Motor neuron (in vitro differentiated cells): ENCODE data around the gene KIF4B. TPM values are rescaled to one million over a fixed set of nuclear protein-coding genes. Genes with fewer than 3 reads are reported as not detected.
"Not testable (repeated sequence)": the region's sequence is repeated elsewhere in the genome, so short reads cannot be mapped to it uniquely, and the experiment has no call there.

Source experiments
- ATAC-seq, 8 experiments: fragments of 200-7000 bp; cut with Tn5 transposase; replicated peaks in 6 of 8; 2 replicates each; pipeline ENCODE4 v1.8.0; 2021; ENCODE audit warnings: mild to moderate bottlenecking in 8 of 8, moderate library complexity in 8 of 8
- H3K27ac ChIP-seq, 2 donors: fragments of 250-450 bp; sonication (Bioruptor Pico); 2 replicates each; pipeline ENCODE4 v1.9.0; 2021; ENCODE audit warnings: antibody characterized with exemption in 2 of 2, mild to moderate bottlenecking in 2 of 2, moderate library complexity in 1 of 2
- H3K4me1 ChIP-seq, 2 donors: fragments of 250-450 bp; sonication (Bioruptor Pico); replicated peaks in 1 of 2; 2 replicates each; pipeline ENCODE4 v1.6.1; 2021; ENCODE audit warnings: antibody characterized with exemption in 2 of 2, mild to moderate bottlenecking in 2 of 2, moderate library complexity in 1 of 2
- H3K4me3 ChIP-seq, 5 donors: fragments of 250-450 bp; sonication (Bioruptor Pico); 2 replicates each; pipeline ENCODE4 v1.9.0; 2021; ENCODE audit warnings: antibody characterized with exemption in 5 of 5, mild to moderate bottlenecking in 5 of 5, moderate library complexity in 4 of 5
- WGBS, 10 experiments: fragments of 450-650 bp; shearing (Covaris generic); methylation state at CpG; one replicate each; pipeline ENCODE4 v1.0.0; 2022; 5-methylcytosine and 5-hydroxymethylcytosine counted together
- in situ Hi-C, 9 experiments: fragments of 400-800 bp; cut with MboI; loops; one replicate each; pipeline ENCODE4 v1.15.0; 2021; ENCODE audit warnings: low sequenced_read_pairs in 9 of 9, low pct_unique_long_range_greater_than_20kb in 2 of 9; ENCODE audit not compliant: unreplicated experiment in 9 of 9
- total RNA-seq, 8 experiments: library from RNA; unstranded; fragments of 300-600 nt; gene quantifications; 2 replicates each; pipeline versions ENCODE4 v1.2.3 to v1.2.4, GENCODE V29; 2022

The KIF4B gene
- total RNA-seq, 8 experiments from 2014 or later, result 0.15 to 1.1 (median 0.29) TPM; not detected in 1

- no peak overlapping the region for H3K4me3 ChIP-seq
- in situ Hi-C loops, result no loop called here
- H3K4me1 ChIP-seq, result peaks cover 0 to 8% of the 10 kb centered on the region in 2 donors
- no peak overlapping the region for H3K27ac ChIP-seq
- no peak for ATAC-seq
- 50 to 100% (median 75%) methylated on average over 1 to 4 of the region's 4 CpGs; no CpG with 5 or more reads in 2 of the 10 experiments for WGBS, 10 experiments
Measured at GRCh38 chr5:154986151-154986550, 27.4 kb upstream of the KIF4B start.

- ATAC-seq, result peak in 2 of 8 experiments; percentile 21 to 56
- in situ Hi-C loops, result no loop called here
- 0 to 71% (median 46%) methylated on average over 1 to 2 of the region's 2 CpGs; no CpG with 5 or more reads in 6 of the 10 experiments for WGBS, 10 experiments
Measured at GRCh38 chr5:154989626-154990025, 23.9 kb upstream of the KIF4B start.

GRCh38 chr5:154993461-154993860, 20.1 kb upstream of the KIF4B start:
- H3K4me1 ChIP-seq, result no peaks in the 10 kb centered on the region
- no peak overlapping the region for H3K4me3 ChIP-seq
- 40 to 71% methylated on average over 1 of the region's 2 CpGs; no CpG with 5 or more reads in 8 of the 10 experiments for WGBS, 10 experiments
- in situ Hi-C loops, result no loop called here
- no peak for ATAC-seq
- no peak overlapping the region for H3K27ac ChIP-seq

More at GRCh38 chr5:154989626-154990025, 23.9 kb upstream of the KIF4B start:
- peaks cover 0 to 4% of the 10 kb centered on the region in 2 donors for H3K4me1 ChIP-seq
- H3K4me3 ChIP-seq, result no peak overlapping the region
- no peak overlapping the region for H3K27ac ChIP-seq

- in situ Hi-C loops, result no loop called here
- WGBS, 10 experiments, result 10 to 80% (median 50%) methylated on average over 1 to 4 of the region's 4 CpGs; no CpG with 5 or more reads in 4 of the 10 experiments
- no peak overlapping the region for H3K27ac ChIP-seq
- no peaks in the 10 kb centered on the region for H3K4me1 ChIP-seq
- H3K4me3 ChIP-seq, result no peak overlapping the region
- peak in 1 of 8 experiments; percentile 25 for ATAC-seq
Measured at GRCh38 chr5:154995679-154996078, 17.9 kb upstream of the KIF4B start.

GRCh38 chr5:154997746-154998145, 15.8 kb upstream of the KIF4B start:
- in situ Hi-C loops, result no loop called here
- Histone ChIP-seq H3K4me3 (no peak overlapping the region), H3K4me1 (no peaks in the 10 kb centered on the region), H3K27ac (no peak overlapping the region)
- ATAC-seq, result peak in 2 of 8 experiments; percentile 66 to 81
- WGBS, 10 experiments, result 15 to 100% (median 83%) methylated on average over 1 to 5 of the region's 5 CpGs; no CpG with 5 or more reads in 3 of the 10 experiments

GRCh38 chr5:154999865-155000264, 13.7 kb upstream of the KIF4B start:
- ATAC-seq, result peak in 2 of 8 experiments; percentile 32 to 48
- H3K27ac ChIP-seq, result no peak overlapping the region
- H3K4me1 ChIP-seq, result no peaks in the 10 kb centered on the region
- no peak overlapping the region for H3K4me3 ChIP-seq
- in situ Hi-C loops, result no loop called here
- 56 to 100% (median 84%) methylated on average over 1 to 5 of the region's 5 CpGs; no CpG with 5 or more reads in 2 of the 10 experiments for WGBS, 10 experiments

GRCh38 chr5:155001523-155001922, 12.0 kb upstream of the KIF4B start:
- Histone ChIP-seq H3K4me1 (no peaks in the 10 kb centered on the region), H3K27ac (no peak overlapping the region), H3K4me3 (no peak overlapping the region)
- ATAC-seq, result no peak
- 20 to 100% (median 73%) methylated on average over 1 to 4 of the region's 4 CpGs; no CpG with 5 or more reads in 5 of the 10 experiments for WGBS, 10 experiments
- in situ Hi-C loops, result no loop called here

GRCh38 chr5:155002722-155003121, 10.8 kb upstream of the KIF4B start:
- ATAC-seq, H3K4me1 ChIP-seq, H3K4me3 ChIP-seq, H3K27ac ChIP-seq, in situ Hi-C loops: not testable (repeated sequence)
- WGBS, 10 experiments, result 21 to 91% (median 75%) methylated on average over 1 to 4 of the region's 4 CpGs; no CpG with 5 or more reads in 5 of the 10 experiments

GRCh38 chr5:155004138-155004744, 9.3 kb upstream of the KIF4B start:
- Histone ChIP-seq H3K27ac (no peak overlapping the region), H3K4me1 (no peaks in the 10 kb centered on the region), H3K4me3 (no peak overlapping the region)
- in situ Hi-C loops, result no loop called here
- ATAC-seq, result peak in 3 of 8 experiments; percentile 43 to 85 (median 46)
- 23 to 80% (median 59%) methylated on average over 2 to 8 of the region's 11 CpGs; no CpG with 5 or more reads in 2 of the 10 experiments for WGBS, 10 experiments

- WGBS, 10 experiments, result 0 to 75% (median 67%) methylated on average over 1 of the region's 1 CpG; no CpG with 5 or more reads in 5 of the 10 experiments
- H3K4me1 ChIP-seq, H3K4me3 ChIP-seq, ATAC-seq, H3K27ac ChIP-seq, in situ Hi-C loops: not testable (repeated sequence)
Measured at GRCh38 chr5:155006265-155006664, 7.3 kb upstream of the KIF4B start.

GRCh38 chr5:155008669-155009068, 4.9 kb upstream of the KIF4B start:
- Histone ChIP-seq H3K27ac (no peak overlapping the region), H3K4me1 (no peaks in the 10 kb centered on the region), H3K4me3 (no peak overlapping the region)
- ATAC-seq, result peak in 4 of 8 experiments; percentile 52 to 88 (median 70)
- 0 to 100% (median 81%) methylated on average over 1 to 3 of the region's 3 CpGs; no CpG with 5 or more reads in 1 of the 10 experiments for WGBS, 10 experiments
- in situ Hi-C loops, result no loop called here

- ATAC-seq, result no peak
- Histone ChIP-seq H3K4me3 (no peak overlapping the region), H3K27ac (no peak overlapping the region), H3K4me1 (no peaks in the 10 kb centered on the region)
- in situ Hi-C loops, result no loop called here
- 27 to 100% (median 96%) methylated on average over 1 to 3 of the region's 3 CpGs; no CpG with 5 or more reads in 4 of the 10 experiments for WGBS, 10 experiments
Measured at GRCh38 chr5:155010881-155011280, 2.7 kb upstream of the KIF4B start.

GRCh38 chr5:155015239-155015638, 1.7 kb downstream of the KIF4B start:
- Histone ChIP-seq H3K4me3 (no peak overlapping the region), H3K4me1 (no peaks in the 10 kb centered on the region), H3K27ac (no peak overlapping the region)
- WGBS, 10 experiments, result 0 to 100% (median 50%) methylated on average over 1 to 6 of the region's 6 CpGs; no CpG with 5 or more reads in 1 of the 10 experiments
- ATAC-seq, result no peak
- in situ Hi-C loops, result no loop called here
